Panc1 (cell line): Measurements from ENCODE around the gene MEI4. TPM values are rescaled to one million over a fixed set of nuclear protein-coding genes. Genes with fewer than 3 reads are reported as not detected.

Experiments
- ATAC-seq: fragments of 200-7000 bp; cut with Tn5 transposase; 2 replicates; pipeline ENCODE4 v1.9.1; 2020; ENCODE audit warnings: mild to moderate bottlenecking, moderate library complexity
- BruUV-seq: library from RNA; stranded (reverse); fragments of 400-500 nt; replicated peaks from 2 replicates; lab custom pipeline; 2021; lab: Mats Ljungman, UMichigan
- CTCF ChIA-PET: fragments of 300-600 bp; sonication (Branson Sonifier 250); formaldehyde crosslinking; loops from one replicate; lab custom pipeline; 2022; ENCODE audit warnings: antibody characterized with exemption; lab: Charles Lee
- POLR2A ChIA-PET: fragments of 300-600 bp; sonication (Branson Sonifier 250); formaldehyde crosslinking; loops from one replicate; lab custom pipeline; 2022; ENCODE audit warnings: antibody characterized with exemption; lab: Charles Lee
- DNase-seq: peaks from one replicate; pipeline ENCODE4 v3.0.0-alpha.2; 2010; ENCODE audit warnings: low read depth, low spot score
- H3K27ac ChIP-seq: 2 replicates; pipeline ENCODE4 v1.5.1; 2011; ENCODE audit warnings: mild to moderate bottlenecking, low read length, inconsistent platforms
- H3K27me3 ChIP-seq: fragments of 200-500 bp; sonication (Bioruptor generic); 2 replicates; pipeline ENCODE4 v1.6.0; 2014; ENCODE audit warnings: low read length, inconsistent platforms; ENCODE audit not compliant: control insufficient read depth, insufficient read depth
- H3K36me3 ChIP-seq: fragments of 200-500 bp; sonication (Bioruptor generic); 2 replicates; pipeline ENCODE4 v1.5.1; 2014; ENCODE audit warnings: inconsistent platforms, mild to moderate bottlenecking, low read length, moderate library complexity; ENCODE audit not compliant: control insufficient read depth, insufficient read depth
- H3K4me1 ChIP-seq: 2 replicates; pipeline ENCODE4 v1.5.1; 2011; ENCODE audit warnings: inconsistent platforms, mild to moderate bottlenecking, low read length, moderate library complexity; ENCODE audit not compliant: control insufficient read depth, insufficient read depth
- H3K4me3 ChIP-seq, 2 experiments: 2 replicates each; pipeline ENCODE4 v1.5.1; 2011 to 2012; ENCODE audit warnings: low read depth in 2 of 2, low read length in 2 of 2, mild to moderate bottlenecking in 2 of 2, inconsistent platforms in 1 of 2, moderate library complexity in 1 of 2
- H3K9me3 ChIP-seq: fragments of 200-500 bp; sonication (Bioruptor generic); 2 replicates; pipeline ENCODE4 v1.5.1; 2014; ENCODE audit warnings: low read depth, mild to moderate bottlenecking, inconsistent platforms, low read length, moderate library complexity; ENCODE audit not compliant: control insufficient read depth, insufficient read depth
- POLR2AphosphoS5 ChIP-seq: IDR thresholded peaks from 2 replicates; pipeline ENCODE4 v1.6.1; 2012; ENCODE audit warnings: mild to moderate bottlenecking, low read depth, low read length, moderate library complexity
- SIN3A ChIP-seq: IDR thresholded peaks from 2 replicates; pipeline ENCODE4 v1.6.1; 2012; ENCODE audit warnings: low read depth, mild to moderate bottlenecking, low read length, moderate library complexity, borderline replicate concordance; ENCODE audit not compliant: insufficient read depth
- TCF7L2 ChIP-seq: IDR thresholded peaks from 2 replicates; pipeline ENCODE4 v1.6.1; 2011; ENCODE audit warnings: mild to moderate bottlenecking, low read depth, low read length, inconsistent platforms
- in situ Hi-C: cut with HindIII; loops from 2 replicates; pipeline ENCODE4 v1.10.0; 2016; ENCODE audit warnings: low sequenced_read_pairs, low pct_unique_long_range_greater_than_20kb
- intact Hi-C: fragments of 100-400 bp; cut with micrococcal nuclease; formaldehyde crosslinking; loops from one replicate; pipeline ENCODE4 v1.10.0; 2022; ENCODE audit not compliant: unreplicated experiment
- total RNA-seq: library from RNA; stranded (reverse); gene quantifications from one replicate; pipeline ENCODE4 v1.2.1, GENCODE V29; 2021; ENCODE audit not compliant: unreplicated experiment
- TF ChIP-seq, protein P1 (sequence below), 2 experiments: IDR thresholded peaks; 2 replicates each; pipeline ENCODE4 v1.6.1; 2011 to 2012; ENCODE audit warnings: low read depth in 2 of 2, control low read depth in 1 of 2, low read length in 1 of 2, mild to moderate bottlenecking in 1 of 2, moderate library complexity in 1 of 2; ENCODE audit not compliant: insufficient read depth in 1 of 2
- TF ChIP-seq, protein P2 (sequence below): fragments of 450-650 bp; IDR thresholded peaks from 2 replicates; pipeline ENCODE4 v1.5.1; 2017; ENCODE audit warnings: mild to moderate bottlenecking

MEI4 gene
- total RNA-seq, 1 experiment from 2014 or later = 0.05 TPM

DNA sequence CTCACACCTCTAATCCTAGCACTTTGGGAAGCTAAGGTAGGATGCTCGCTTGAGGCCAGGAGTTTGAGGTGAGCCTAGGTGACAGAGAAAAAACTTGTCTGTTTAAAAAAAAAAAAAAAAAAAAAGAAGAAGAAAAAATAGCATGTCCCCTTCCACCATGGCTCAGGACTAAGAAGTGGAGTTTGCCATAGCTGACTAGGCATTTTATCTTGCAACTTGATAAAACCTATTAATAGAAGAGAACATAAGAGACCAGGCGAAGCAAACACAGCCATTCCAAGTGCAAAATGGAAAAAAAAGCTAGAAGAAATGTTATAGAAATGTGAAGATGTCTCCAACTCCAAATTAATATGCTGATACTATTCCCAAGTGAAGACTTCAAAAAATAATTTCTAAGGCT is 277.5 kb downstream of the MEI4 start:
- Histone ChIP-seq H3K9me3 (no peaks in the 10 kb centered on the region), H3K4me3 (no peak overlapping the region), H3K27me3 (no peaks in the 10 kb centered on the region), H3K27ac (no peak overlapping the region), H3K4me1 (no peaks in the 10 kb centered on the region), H3K36me3 (no peaks in the 10 kb centered on the region)
- CTCF ChIA-PET = no interaction called here
- TF ChIP-seq POLR2AphosphoS5 = no peak
- no peak for TF ChIP-seq SIN3A
- TF ChIP-seq, protein P1, sequence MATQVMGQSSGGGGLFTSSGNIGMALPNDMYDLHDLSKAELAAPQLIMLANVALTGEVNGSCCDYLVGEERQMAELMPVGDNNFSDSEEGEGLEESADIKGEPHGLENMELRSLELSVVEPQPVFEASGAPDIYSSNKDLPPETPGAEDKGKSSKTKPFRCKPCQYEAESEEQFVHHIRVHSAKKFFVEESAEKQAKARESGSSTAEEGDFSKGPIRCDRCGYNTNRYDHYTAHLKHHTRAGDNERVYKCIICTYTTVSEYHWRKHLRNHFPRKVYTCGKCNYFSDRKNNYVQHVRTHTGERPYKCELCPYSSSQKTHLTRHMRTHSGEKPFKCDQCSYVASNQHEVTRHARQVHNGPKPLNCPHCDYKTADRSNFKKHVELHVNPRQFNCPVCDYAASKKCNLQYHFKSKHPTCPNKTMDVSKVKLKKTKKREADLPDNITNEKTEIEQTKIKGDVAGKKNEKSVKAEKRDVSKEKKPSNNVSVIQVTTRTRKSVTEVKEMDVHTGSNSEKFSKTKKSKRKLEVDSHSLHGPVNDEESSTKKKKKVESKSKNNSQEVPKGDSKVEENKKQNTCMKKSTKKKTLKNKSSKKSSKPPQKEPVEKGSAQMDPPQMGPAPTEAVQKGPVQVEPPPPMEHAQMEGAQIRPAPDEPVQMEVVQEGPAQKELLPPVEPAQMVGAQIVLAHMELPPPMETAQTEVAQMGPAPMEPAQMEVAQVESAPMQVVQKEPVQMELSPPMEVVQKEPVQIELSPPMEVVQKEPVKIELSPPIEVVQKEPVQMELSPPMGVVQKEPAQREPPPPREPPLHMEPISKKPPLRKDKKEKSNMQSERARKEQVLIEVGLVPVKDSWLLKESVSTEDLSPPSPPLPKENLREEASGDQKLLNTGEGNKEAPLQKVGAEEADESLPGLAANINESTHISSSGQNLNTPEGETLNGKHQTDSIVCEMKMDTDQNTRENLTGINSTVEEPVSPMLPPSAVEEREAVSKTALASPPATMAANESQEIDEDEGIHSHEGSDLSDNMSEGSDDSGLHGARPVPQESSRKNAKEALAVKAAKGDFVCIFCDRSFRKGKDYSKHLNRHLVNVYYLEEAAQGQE (IDR thresholded peaks at IDR 0.05; ENCODE audit: insufficient read depth in 1 of 2, low read depth in 2 of 2, low read length in 1 of 2) = no peak
- TF ChIP-seq TCF7L2 = no peak
- TF ChIP-seq, protein P2, sequence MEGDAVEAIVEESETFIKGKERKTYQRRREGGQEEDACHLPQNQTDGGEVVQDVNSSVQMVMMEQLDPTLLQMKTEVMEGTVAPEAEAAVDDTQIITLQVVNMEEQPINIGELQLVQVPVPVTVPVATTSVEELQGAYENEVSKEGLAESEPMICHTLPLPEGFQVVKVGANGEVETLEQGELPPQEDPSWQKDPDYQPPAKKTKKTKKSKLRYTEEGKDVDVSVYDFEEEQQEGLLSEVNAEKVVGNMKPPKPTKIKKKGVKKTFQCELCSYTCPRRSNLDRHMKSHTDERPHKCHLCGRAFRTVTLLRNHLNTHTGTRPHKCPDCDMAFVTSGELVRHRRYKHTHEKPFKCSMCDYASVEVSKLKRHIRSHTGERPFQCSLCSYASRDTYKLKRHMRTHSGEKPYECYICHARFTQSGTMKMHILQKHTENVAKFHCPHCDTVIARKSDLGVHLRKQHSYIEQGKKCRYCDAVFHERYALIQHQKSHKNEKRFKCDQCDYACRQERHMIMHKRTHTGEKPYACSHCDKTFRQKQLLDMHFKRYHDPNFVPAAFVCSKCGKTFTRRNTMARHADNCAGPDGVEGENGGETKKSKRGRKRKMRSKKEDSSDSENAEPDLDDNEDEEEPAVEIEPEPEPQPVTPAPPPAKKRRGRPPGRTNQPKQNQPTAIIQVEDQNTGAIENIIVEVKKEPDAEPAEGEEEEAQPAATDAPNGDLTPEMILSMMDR = no peak
- DNase-seq = no peak
- no TSS peak for BruUV-seq
- intact Hi-C loops = no loop called here
- POLR2A ChIA-PET = interaction anchor here (0.7 kb wide), 1 partner anchor 124 kb away, joined by 13 read pairs; no protein-coding TSS in a partner anchor
- ATAC-seq = no peak
- in situ Hi-C loops = no loop called here

- Histone ChIP-seq H3K36me3 (no peaks in the 10 kb centered on the region), H3K27me3 (no peaks in the 10 kb centered on the region), H3K9me3 (no peaks in the 10 kb centered on the region), H3K27ac (no peak overlapping the region), H3K4me3 (no peak overlapping the region), H3K4me1 (no peaks in the 10 kb centered on the region)
- TF ChIP-seq, protein P1 (IDR thresholded peaks at IDR 0.05; ENCODE audit: insufficient read depth in 1 of 2, low read depth in 2 of 2, low read length in 1 of 2) = no peak
- no peak for TF ChIP-seq SIN3A
- TF ChIP-seq POLR2AphosphoS5 = no peak
- TF ChIP-seq, protein P2 = no peak
- TF ChIP-seq TCF7L2 = no peak
- CTCF ChIA-PET = no interaction called here
- ATAC-seq (no peak), DNase-seq (no peak)
- no TSS peak for BruUV-seq
- POLR2A ChIA-PET = interaction anchor here (0.7 kb wide), 1 partner anchor 124 kb away, joined by 13 read pairs; no protein-coding TSS in a partner anchor
- intact Hi-C loops = no loop called here
- in situ Hi-C loops = no loop called here
Measured at GRCh38 chr6:77930952-77931351, 278.1 kb downstream of the MEI4 start.
